Esophagus squamous epithelium (tissue), 4 donors: ENCODE results near the gene VPS18.

Source experiments
- CTCF ChIP-seq, 6 experiments: fragments of 450-650 bp in 4 of 6; fragments of 200-600 bp in 2 of 6; sonication (generic) in 2 of 6; IDR thresholded peaks; one replicate each; pipeline ENCODE4 v1.5.1; 2016 to 2019; ENCODE audit warnings: antibody characterized with exemption in 6 of 6, mild to moderate bottlenecking in 4 of 6, moderate library complexity in 4 of 6
- POLR2A ChIP-seq, 4 donors: fragments of 450-650 bp; IDR thresholded peaks; one replicate each; pipeline ENCODE4 v1.6.1; 2017; ENCODE audit warnings: antibody characterized with exemption in 4 of 4, mild to moderate bottlenecking in 4 of 4, moderate library complexity in 3 of 4

- TF ChIP-seq CTCF (IDR thresholded peaks at IDR 0.05) (no peak), POLR2A (IDR thresholded peaks at IDR 0.05) (no peak)
Observed at GRCh38 chr15:40929660-40930429, 35.6 kb downstream of the VPS18 start.
